ENCODE data around the gene TNFSF9. TPM values are rescaled to one million over a fixed set of nuclear protein-coding genes. Genes with fewer than 3 reads are reported as not detected.

The TNFSF9 gene
- total and polyA plus RNA-seq, 2 of the 8 experiments (the other 6 are each of a cell fraction or from before 2014, with no cell fraction given), result 1.7 to 4.4 TPM

DNA sequence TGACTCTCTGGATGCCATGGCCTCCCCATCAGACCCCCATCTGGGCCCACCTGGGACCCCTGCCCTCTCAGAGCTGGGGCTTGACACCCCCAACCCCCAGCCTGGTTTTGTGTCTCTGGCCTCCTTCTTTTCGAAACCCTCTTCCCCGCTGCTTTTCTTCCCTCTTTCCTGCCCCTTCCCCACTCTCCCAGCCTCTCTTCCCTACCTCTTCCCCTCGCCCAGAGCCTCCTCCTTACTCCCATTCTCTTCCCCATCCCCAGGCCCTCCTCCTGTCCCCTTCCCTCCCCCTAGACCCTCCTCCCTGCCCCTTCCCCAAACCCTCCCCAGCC, 2.1 kb downstream of the TNFSF9 start (continued):
- TF ChIP-seq, protein P1, sequence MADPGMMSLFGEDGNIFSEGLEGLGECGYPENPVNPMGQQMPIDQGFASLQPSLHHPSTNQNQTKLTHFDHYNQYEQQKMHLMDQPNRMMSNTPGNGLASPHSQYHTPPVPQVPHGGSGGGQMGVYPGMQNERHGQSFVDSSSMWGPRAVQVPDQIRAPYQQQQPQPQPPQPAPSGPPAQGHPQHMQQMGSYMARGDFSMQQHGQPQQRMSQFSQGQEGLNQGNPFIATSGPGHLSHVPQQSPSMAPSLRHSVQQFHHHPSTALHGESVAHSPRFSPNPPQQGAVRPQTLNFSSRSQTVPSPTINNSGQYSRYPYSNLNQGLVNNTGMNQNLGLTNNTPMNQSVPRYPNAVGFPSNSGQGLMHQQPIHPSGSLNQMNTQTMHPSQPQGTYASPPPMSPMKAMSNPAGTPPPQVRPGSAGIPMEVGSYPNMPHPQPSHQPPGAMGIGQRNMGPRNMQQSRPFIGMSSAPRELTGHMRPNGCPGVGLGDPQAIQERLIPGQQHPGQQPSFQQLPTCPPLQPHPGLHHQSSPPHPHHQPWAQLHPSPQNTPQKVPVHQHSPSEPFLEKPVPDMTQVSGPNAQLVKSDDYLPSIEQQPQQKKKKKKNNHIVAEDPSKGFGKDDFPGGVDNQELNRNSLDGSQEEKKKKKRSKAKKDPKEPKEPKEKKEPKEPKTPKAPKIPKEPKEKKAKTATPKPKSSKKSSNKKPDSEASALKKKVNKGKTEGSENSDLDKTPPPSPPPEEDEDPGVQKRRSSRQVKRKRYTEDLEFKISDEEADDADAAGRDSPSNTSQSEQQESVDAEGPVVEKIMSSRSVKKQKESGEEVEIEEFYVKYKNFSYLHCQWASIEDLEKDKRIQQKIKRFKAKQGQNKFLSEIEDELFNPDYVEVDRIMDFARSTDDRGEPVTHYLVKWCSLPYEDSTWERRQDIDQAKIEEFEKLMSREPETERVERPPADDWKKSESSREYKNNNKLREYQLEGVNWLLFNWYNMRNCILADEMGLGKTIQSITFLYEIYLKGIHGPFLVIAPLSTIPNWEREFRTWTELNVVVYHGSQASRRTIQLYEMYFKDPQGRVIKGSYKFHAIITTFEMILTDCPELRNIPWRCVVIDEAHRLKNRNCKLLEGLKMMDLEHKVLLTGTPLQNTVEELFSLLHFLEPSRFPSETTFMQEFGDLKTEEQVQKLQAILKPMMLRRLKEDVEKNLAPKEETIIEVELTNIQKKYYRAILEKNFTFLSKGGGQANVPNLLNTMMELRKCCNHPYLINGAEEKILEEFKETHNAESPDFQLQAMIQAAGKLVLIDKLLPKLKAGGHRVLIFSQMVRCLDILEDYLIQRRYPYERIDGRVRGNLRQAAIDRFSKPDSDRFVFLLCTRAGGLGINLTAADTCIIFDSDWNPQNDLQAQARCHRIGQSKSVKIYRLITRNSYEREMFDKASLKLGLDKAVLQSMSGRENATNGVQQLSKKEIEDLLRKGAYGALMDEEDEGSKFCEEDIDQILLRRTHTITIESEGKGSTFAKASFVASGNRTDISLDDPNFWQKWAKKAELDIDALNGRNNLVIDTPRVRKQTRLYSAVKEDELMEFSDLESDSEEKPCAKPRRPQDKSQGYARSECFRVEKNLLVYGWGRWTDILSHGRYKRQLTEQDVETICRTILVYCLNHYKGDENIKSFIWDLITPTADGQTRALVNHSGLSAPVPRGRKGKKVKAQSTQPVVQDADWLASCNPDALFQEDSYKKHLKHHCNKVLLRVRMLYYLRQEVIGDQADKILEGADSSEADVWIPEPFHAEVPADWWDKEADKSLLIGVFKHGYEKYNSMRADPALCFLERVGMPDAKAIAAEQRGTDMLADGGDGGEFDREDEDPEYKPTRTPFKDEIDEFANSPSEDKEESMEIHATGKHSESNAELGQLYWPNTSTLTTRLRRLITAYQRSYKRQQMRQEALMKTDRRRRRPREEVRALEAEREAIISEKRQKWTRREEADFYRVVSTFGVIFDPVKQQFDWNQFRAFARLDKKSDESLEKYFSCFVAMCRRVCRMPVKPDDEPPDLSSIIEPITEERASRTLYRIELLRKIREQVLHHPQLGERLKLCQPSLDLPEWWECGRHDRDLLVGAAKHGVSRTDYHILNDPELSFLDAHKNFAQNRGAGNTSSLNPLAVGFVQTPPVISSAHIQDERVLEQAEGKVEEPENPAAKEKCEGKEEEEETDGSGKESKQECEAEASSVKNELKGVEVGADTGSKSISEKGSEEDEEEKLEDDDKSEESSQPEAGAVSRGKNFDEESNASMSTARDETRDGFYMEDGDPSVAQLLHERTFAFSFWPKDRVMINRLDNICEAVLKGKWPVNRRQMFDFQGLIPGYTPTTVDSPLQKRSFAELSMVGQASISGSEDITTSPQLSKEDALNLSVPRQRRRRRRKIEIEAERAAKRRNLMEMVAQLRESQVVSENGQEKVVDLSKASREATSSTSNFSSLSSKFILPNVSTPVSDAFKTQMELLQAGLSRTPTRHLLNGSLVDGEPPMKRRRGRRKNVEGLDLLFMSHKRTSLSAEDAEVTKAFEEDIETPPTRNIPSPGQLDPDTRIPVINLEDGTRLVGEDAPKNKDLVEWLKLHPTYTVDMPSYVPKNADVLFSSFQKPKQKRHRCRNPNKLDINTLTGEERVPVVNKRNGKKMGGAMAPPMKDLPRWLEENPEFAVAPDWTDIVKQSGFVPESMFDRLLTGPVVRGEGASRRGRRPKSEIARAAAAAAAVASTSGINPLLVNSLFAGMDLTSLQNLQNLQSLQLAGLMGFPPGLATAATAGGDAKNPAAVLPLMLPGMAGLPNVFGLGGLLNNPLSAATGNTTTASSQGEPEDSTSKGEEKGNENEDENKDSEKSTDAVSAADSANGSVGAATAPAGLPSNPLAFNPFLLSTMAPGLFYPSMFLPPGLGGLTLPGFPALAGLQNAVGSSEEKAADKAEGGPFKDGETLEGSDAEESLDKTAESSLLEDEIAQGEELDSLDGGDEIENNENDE (IDR thresholded peaks at IDR 0.05; ENCODE audit: insufficient replicate concordance, low read length), result no peak

Data from H1 (cell line).